ENCODE results near the gene MYO5B.
A peak's percentile ranks its signal among the peaks of the same experiment; 100 is the strongest.

The MYO5B gene

GRCh38 chr18:49879271-49879580, 315.7 kb downstream of the MYO5B start:
- no peak for DNase-seq (ENCODE audit: low read depth)

- no peak for DNase-seq (ENCODE audit: low read depth)
Measured at GRCh38 chr18:49878567-49879270, 316.2 kb downstream of the MYO5B start.

GRCh38 chr18:49878015-49878414, 316.9 kb downstream of the MYO5B start:
- DNase-seq (ENCODE audit: low read depth): no peak

GRCh38 chr18:49876536-49876935, 318.4 kb downstream of the MYO5B start:
- DNase-seq (ENCODE audit: low read depth): no peak

- no peak for DNase-seq (ENCODE audit: low read depth)
Measured at GRCh38 chr18:49875783-49876182, 319.2 kb downstream of the MYO5B start.

- DNase-seq (ENCODE audit: low read depth): no peak
Measured at GRCh38 chr18:49875155-49875554, 319.8 kb downstream of the MYO5B start.

- DNase-seq (ENCODE audit: low read depth): no peak
Measured at GRCh38 chr18:49874238-49874637, 320.7 kb downstream of the MYO5B start.

- DNase-seq (ENCODE audit: low read depth): no peak
Measured at GRCh38 chr18:49869354-49869753, 325.6 kb downstream of the MYO5B start.

- DNase-seq (ENCODE audit: low read depth): no peak
Measured at GRCh38 chr18:49866680-49867079, 328.3 kb downstream of the MYO5B start.

- DNase-seq (ENCODE audit: low read depth): no peak
Measured at GRCh38 chr18:49865401-49865800, 329.5 kb downstream of the MYO5B start.

GRCh38 chr18:49863769-49864621, 331.0 kb downstream of the MYO5B start:
- no peak for DNase-seq (ENCODE audit: low read depth)

- no peak for DNase-seq (ENCODE audit: low read depth)
Measured at GRCh38 chr18:49862656-49863385, 332.1 kb downstream of the MYO5B start.

- DNase-seq (ENCODE audit: low read depth): no peak
Measured at GRCh38 chr18:49861659-49862058, 333.3 kb downstream of the MYO5B start.

- DNase-seq (ENCODE audit: low read depth): no peak
Measured at GRCh38 chr18:49859725-49860124, 335.2 kb downstream of the MYO5B start.

GRCh38 chr18:49859021-49859359, 336.0 kb downstream of the MYO5B start:
- no peak for DNase-seq (ENCODE audit: low read depth)

GRCh38 chr18:49858309-49859020, 336.5 kb downstream of the MYO5B start:
- peak; percentile 27 for DNase-seq (ENCODE audit: low read depth)

GRCh38 chr18:49857708-49858107, 337.2 kb downstream of the MYO5B start:
- no peak for DNase-seq (ENCODE audit: low read depth)

- no peak for DNase-seq (ENCODE audit: low read depth)
Measured at GRCh38 chr18:49856496-49856895, 338.5 kb downstream of the MYO5B start.

GRCh38 chr18:49855711-49856415, 339.1 kb downstream of the MYO5B start:
- DNase-seq (ENCODE audit: low read depth): no peak

- no peak for DNase-seq (ENCODE audit: low read depth)
Measured at GRCh38 chr18:49854681-49855080, 340.3 kb downstream of the MYO5B start.

- DNase-seq (ENCODE audit: low read depth): no peak
Measured at GRCh38 chr18:49853436-49853835, 341.5 kb downstream of the MYO5B start.

- DNase-seq (ENCODE audit: low read depth): no peak
Measured at GRCh38 chr18:49853011-49853410, 341.9 kb downstream of the MYO5B start.

Measured in stimulated activated CD8-positive, alpha-beta memory T cell treated with anti-CD3 and anti-CD28 coated beads, Interleukin-15, amount 100 ng/mL, for 1 hour (primary cell).